GM19397 (cell line): ENCODE measurements around the gene SSTR5.

Experiments
- ATAC-seq: cut with Tn5 transposase; IDR thresholded peaks from one replicate; pipeline ENCODE4 v1.9.1; 2021; ENCODE audit warnings: mild to moderate bottlenecking, moderate library complexity; ENCODE audit not compliant: unreplicated experiment

SSTR5 gene

DNA sequence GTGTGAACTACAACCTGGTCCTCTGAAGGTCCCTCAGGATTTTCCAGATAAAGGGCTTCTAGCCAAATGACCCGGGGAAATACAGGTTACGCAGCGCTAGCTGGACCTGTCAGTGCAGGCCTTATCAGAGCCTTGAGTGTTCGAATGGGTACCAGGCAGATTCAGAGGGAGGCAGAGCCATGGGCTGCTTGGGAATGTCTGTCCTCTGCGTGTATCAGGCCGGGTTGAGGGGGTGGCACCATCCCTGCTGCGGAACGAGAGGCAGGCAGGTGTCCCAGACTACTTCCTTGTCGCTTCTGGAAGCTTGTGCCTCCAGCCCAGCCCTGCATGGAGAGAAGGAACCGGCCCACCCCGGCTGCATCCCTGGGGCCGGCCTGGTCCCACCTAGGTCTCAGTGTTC, 33.6 kb upstream of the SSTR5 start:
- no peak for ATAC-seq

DNA sequence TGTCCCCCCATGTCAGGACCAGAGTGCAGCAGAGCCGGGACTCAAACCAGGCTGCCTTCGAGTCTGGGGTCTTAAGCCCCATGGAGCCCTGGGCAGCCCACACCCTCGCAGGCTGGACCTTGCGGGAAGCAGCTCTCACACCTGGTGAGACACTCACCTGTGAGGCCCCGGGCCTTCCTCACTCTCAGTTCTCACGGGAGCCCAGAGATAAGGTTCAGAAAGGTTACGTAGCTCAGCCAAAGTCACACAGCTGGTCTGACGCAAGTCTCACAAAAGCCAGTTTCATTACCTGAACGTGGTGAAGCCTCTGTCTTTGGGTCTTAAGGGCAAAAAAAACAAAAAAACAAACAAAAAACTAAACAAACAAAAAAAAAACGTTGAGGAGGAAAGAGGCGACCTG, 32.8 kb upstream of the SSTR5 start:
- ATAC-seq, result no peak

DNA sequence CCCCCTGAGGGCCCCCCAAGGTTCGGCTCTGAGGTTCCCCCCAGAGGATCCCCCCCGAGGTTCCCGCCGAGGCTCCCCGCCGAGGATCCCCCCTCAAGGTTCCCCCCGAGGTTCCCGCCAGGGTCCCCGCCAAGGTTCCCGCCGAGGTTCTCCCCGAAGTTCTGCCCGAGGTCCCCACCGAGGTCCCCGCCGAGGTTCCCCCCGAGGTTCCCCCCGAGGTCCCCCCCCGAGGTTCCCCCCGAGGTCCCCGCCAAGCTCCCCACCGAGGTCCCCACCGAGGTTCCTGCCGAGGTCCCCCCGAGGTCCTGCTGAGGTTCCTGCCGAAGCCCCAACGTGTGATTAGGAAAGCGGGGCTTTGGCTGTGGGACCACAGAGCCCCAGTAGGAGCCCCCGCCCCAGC, 32.2 kb upstream of the SSTR5 start:
- ATAC-seq, result no peak

DNA sequence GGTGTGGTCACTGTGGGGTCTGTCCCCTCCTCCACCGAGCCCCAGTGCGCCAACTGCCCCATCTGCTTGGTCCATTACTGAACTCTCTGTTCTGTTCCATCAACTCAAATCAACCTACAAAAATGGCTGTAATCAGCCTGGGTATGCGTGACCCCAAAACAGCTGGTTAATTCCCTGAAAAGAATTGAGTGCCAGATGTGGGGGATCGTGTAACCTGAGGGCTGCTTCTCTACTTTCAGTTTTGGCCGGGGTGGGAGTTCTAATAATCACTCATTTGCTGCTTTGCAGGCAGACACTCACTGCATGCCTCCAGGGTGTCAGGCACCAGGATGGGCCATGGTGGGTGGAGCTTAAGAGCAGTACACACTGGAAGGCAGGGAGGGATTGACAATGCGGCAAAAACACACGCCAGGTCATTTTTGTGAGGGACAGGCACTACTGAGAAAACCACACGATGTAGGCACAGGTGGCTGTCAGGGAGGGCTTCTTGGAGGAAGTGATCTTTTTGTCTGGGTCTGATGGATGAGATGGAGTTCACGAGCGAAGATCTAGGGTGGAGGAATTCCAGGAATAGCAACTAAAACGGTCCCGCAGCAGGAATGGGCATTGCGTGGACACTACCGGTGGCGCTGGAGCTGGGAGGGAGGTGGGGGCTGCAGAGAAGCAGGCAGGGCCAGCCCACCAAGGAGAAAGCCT, 30.4 kb upstream of the SSTR5 start:
- no peak for ATAC-seq

DNA sequence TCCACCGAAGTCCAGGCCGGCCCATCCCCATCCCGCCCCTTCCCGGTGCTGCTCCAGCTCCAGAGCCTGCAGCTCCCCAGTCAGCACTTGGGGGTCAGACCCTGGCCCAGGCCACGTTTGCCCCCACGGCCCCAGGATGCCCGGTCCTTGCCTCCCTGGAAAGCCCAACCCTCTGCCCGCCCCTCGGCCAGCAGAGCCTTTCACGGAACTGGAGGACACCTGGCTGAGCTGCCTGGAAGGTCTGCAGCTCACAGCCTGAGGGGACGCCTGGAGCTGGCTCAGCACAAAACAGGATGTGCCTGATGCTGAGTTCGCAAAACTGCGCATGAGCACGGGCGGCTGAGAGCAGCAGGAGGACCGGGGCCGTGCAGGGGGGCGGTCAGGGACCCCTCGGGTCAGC, 29.7 kb upstream of the SSTR5 start:
- ATAC-seq, result no peak

DNA sequence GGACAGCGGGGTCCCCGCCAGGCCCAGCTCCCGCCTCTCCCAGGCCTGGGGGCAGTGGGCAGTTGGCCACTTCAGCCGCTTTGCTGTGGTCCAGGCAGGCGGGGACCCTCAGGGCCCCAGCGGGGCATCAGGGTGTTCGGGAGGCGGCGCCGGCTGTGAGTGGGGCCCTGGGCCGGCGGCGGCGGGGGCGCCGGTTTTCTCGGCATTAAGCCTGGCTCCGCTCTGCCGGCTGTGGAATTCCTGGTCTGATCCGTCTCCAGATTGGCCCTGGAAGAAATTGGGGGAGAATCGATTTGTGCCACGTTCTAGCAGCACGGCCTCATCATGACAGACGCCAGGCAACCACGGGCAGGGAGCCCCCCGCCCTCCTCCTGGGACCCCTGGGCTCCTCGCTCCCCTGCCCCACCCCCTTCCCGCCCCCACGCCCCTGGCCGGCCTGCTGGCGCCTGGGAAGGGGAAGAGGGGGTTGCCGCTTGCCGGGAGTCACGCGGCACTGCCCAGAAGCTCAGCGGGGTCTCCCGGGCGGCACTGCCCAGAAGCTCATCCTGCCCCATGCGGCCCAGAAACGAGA, 28.6 kb upstream of the SSTR5 start:
- ATAC-seq, result no peak

DNA sequence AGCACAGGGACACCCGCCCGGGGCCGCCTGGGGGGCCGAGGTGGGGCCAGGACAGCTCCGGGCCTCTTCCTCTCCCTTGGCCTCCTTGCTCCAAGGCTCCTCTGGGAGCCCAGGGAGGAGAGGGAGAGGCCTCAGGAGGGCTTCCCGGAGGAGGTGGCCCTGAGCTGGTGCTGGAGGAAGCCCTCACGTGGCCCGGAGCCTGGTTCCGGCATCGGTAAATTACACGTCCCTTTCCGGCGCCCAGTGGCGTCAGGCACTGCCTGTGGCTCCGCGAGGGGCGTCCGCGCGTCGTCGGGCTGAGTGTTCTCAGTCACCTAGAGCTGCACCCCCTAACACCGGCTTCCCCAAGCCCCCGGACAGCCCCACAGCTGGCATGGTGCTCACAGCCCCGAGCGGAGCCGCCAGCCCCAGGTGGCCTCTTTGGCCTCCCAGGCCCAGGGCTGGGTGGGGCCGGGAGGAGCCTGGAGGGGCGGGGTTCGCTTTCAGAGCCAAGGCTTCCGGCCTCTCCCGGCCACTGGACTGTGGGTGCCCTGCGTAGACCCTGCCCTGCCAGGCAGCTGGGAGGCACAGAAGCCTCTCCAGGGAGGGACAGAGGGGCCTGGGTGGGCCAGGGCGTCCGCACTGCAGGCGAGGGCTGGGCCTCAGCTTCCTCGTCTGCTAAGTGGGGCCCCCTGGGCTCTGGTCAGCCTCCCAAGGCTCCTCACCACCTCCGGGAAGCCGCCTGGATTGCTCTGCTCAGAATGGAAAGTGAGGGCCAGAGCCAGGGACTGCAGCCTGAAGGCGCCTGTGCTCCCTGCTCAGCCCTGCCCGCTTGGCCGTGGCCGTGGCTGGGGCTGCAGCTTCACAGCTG, 27.9 kb upstream of the SSTR5 start:
- no peak for ATAC-seq

DNA sequence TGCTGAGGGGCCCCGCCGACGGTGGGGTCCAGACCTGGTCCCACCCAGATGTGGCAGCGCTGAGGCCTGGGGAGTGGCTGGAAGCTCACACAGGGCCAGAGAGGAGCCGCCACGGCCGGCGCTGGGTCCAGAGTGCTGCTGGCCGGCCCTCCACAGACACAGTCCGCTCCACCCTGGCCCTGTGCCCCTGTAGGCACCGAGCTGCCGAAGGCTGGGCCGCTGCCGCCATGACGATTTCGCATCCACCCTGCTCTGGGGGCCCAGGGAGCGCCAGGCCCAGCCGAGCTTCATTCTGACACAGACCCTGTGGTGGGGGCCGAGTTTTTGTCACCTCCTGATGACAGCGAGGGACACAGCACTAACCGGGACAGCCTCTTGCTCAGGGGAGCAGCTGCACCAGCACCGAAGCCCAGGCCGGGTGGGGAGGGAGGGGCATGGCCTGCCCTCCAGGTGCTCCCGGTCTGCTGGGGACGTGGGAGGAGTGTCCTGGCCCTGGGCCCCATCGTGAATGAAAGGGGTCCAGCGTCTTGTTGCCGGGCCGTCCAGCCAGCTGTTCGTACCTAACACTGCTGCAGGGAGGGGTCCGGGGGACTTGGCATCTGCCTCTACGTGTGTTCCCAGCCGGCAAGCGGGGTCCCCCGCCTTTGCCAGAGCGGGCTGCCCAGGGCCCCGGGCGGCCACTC, 27.1 kb upstream of the SSTR5 start:
- ATAC-seq, result no peak

DNA sequence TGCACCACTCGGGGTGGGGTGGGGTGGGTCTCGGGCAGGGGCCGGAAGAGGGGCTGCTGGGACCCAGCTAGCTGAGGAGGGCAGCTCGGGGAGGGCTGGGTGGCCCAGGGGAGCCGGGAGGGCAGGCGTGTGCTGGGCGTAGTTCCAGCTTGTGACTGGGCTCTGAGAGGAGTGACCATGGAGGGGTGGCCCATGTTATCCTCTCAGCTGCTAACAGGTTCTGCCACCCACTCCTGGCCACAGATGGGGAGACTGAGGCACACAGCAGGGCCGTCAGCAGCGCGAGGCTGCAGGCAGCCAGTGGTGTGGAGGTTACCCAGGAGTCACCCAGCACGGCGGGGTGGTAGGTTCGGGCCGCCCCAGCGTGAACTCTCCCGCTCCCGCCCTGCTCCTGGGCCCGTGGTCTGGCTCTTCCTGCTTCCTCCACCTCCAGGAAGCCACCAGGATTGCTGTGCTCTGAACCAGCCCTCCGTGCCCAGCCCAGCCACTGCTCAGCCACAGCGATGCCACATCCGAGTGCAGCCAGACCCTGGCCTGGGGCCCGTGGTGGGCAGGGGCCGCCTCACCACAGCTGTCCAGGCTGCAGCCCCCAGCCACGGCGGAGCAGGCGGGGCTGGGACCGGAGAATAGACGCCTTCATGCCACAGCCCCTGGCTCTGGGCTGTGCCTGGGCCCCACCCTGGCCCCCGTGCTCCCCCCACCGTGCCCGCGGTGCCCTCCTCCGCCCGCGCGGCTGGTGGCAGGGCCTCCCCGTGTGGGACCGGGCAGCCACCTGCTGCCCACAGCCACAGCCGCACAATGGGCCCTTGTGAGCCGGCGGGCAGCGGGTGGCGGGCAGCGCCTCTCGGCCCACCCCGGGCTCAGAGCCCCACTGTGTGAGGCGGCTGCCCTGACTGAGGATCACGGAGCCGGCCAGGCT, 26.3 kb upstream of the SSTR5 start:
- ATAC-seq, result no peak

DNA sequence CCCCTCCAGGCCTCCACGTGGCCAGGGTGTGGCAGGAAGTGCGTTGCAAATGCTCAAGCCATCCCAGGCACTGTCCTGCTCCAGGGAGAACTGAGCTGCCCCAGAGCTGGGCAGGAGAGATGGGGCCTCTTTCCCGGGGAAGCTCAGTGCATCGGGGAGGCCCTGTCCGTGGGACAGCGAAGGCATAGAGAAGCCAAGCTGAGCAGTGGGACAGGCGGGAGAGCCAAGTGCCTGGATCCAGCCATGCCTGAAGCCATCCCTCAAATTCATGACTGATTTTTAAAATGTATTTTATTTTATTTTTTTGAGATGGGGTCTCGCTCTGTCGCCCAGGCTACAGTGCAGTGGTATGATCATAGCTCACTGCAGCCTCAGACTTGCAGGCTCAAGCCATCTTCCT, 25.4 kb upstream of the SSTR5 start:
- ATAC-seq, result no peak

DNA sequence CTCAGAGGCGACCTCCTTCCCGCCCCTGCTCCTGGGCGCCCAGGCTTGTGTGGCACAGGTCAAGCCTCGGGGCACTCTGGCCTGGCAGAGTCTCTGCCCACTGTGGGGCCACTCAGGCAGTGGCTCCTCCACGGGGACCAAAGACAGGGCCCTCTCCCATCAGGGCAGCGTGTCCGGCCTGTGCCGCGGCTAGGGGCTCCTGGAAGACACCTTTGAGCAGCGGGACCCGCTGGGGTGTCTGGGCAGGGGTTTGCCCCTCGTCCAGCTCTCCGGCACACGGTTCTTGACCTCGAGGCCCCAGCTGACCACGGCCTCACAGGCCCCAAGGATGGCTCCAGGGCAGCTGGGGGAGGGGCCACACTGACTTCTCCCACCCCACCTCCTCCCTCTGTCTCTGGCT, 24.7 kb upstream of the SSTR5 start:
- ATAC-seq, result no peak

DNA sequence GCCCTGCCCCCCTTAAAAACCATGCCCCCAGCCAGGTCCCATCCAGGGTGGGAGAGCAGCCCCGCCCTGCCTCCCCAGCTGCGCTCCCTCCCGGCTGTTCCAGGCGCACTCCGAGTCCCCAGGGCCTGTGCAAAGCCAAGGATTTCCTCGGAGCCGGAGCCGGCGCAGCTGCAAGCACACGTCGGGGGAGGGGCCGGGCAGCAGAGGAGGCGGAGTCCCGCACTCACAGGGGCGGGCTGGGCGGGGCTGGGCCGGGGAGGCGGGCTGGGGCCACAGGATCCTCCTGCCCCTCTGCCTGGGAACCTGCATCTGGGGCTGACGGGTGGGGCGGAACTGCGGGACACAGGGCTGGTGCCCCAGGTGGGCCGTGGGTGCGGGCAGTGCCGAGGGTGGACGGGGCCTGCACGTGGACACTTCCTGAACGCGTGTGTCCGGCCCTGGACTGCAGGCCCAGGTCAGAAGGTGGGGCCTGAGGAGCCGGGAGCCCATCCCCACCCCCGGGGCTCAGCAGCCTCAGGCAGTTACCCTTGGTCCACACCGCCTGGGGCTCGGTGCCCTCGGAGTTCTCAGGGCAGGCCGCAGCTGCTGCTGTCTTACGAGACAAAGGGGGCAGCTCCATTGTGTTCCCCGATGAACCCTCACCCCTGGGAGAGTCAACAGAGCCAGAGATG, 24.0 kb upstream of the SSTR5 start:
- ATAC-seq, result no peak

DNA sequence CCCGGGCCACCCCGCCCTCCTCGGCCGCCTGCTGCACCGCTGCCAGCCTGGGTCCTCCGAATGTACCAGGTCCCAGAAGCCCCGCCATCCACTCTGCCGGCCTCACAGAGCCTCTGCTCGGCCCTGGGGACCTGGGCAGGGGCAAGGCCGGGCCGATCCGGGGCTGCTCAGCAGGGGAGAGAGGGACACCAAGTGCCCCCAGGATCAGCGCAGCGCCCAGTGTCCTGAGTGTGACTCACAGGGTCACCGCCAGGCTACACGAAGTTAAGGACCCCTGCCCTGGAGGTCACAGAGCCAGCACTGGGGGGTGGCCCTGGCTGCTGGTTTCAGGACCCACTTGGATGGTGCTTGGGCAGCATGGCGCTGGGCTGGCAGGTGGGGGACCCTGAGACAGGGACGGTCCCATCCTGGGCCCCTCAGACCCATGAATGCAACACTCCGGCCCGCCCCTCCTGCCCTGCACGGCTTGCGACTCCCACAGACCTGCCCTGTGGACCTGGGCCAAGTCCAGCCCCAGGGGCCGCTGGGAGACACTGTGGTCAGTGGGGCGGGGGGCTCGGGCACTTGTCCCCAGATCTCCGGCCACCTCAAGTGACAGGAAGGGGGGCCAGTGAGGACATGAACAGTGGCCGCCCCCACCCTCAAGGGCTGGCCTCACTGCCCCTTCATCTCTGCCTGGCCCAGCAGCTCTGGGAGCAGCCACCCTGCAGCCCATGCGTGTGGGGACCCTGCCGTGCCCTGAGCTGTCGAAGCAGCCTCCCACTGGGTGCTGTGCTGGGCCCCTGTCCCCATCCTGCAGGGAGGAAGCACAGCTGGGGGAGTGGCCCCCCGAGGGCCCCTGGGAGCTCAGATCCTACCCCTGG, 23.2 kb upstream of the SSTR5 start:
- no peak for ATAC-seq

DNA sequence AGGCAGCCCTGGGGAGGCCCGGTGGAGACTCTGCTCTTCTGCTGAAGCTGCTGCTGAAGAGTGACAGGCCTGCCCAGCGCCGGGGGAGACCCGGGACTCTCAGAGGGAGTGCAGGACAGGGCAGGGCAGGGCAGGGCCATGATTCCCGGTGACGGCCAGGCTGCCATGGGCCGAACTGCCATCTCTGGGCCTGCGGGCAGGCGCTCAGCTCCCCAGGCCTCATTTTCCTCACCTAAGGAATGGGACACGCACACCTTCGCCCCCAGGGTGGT, 22.6 kb upstream of the SSTR5 start:
- ATAC-seq, result no peak

DNA sequence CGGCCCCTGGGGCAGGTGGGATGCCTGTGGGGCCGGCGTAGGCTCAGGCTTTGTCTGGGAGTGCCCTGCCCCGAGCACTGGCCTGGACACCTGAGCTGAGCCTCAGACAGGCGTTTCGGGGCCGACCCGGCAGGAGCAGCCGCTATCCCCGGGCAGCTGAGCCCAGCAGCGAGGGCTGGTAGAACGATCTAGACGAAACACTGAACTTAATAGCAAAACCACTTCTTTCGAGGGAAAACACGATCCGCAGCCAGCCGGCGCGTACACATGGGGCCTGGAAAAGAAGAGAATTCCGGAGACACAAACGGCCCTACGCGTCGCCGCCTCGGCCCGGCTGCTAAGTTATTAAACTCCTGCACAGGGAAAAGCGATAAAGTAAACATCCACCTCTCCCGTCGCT, 22.0 kb upstream of the SSTR5 start:
- no peak for ATAC-seq

DNA sequence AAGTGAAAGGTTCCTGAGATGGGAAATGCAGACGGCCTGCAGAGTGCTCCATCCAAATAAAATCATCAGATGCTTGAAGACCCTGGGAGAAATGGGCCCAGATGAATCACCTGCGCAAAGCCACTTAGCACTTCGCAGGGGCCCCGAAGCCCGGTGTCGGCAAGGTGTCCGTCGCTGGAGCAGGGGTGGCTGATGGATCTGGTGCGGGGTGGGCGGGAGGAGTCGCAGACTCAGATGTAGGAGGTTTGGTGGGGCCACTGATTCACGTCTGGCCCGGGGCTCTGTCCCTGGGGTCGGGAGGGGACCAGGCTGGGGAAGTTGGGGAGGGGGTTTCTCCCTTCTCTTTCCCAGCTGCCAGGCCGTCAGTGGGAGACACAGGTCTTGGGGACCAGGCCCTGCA, 21.6 kb upstream of the SSTR5 start:
- ATAC-seq, result no peak

DNA sequence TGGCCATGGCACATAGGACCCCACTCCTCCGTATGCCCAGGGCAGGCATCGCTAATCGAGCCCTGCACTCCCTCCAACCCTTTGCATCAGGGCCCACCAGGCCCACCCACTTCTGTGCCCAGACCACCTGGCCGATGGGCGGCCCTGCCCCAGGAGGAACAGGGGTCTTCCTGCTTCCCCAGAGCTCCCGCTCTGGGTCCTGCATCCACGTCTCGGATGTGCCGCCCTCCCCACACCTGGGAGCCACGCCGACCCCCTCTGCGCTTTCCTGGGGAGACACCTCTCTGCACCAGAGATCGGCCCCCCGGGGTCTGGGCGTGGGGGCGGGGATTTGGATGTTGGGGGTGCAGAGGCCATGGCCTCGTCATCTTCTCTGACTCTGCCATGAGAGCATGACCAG, 21.1 kb upstream of the SSTR5 start:
- no peak for ATAC-seq

DNA sequence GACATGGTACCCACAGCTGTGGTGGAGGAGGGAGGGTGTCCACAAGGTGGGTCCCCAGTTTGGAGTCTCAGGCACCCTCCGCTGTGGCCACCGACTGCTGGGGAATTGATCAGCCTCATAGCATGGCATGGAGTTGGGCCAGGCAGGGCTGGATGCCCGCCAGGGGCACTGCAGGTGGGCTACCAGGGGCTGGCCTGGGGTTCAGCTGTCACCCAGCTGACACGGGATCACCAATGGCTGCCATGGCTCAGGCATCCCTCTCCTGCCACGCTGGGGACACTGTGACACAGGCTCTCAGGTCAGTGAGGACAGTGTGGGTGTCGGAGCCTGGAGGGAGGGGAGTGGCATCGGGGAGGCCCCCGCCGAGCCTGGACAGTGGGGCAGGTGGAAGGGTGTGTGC, 19.8 kb upstream of the SSTR5 start:
- ATAC-seq, result no peak

DNA sequence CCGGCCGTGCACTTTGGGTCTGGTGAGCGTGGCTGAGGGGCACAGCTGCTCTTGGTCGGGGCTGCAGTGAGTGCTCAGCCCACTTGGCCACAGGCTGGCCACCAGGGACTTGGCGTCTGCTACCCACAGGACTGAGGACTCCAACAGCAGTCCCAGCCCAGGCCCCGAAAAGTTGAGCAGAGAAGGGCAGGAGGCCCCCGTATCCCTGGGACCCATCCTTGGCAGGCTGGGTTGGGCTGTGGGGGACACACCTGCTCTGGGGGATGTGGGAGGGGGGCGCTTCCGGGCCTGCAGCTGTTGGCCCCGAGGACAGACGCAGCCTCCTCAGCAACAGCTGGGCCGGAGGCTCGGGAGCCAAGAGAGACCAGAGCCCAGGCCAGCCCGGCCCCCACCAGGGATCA, 19.4 kb upstream of the SSTR5 start:
- ATAC-seq, result no peak
